GM08714 (cell line): ENCODE results near the gene WNT10A.
A peak's percentile ranks its signal among the peaks of the same experiment; 100 is the strongest.
"Not testable (repeated sequence)": the region's sequence is repeated elsewhere in the genome, so short reads cannot be mapped to it uniquely, and the experiment has no call there.

Experiments used
- H3K4me3 ChIP-seq: fragments of 200-500 bp; sonication (Bioruptor generic); 2 replicates; pipeline ENCODE4 v1.5.1; 2014; ENCODE audit warnings: mild to moderate bottlenecking, low read length, inconsistent platforms
- ZNF274 ChIP-seq: IDR thresholded peaks from 2 replicates; pipeline ENCODE4 v1.6.1; 2012; ENCODE audit warnings: mild to moderate bottlenecking, low read depth, low read length

Gene WNT10A

GRCh38 chr2:218898109-218898878, 17.6 kb downstream of the WNT10A start:
- no peak for TF ChIP-seq ZNF274
- no peak overlapping the region; the same call in 1 of the 2 replicates for H3K4me3 ChIP-seq

GRCh38 chr2:218899147-218899546, 18.5 kb downstream of the WNT10A start:
- no peak overlapping the region for H3K4me3 ChIP-seq
- TF ChIP-seq ZNF274 = no peak

- H3K4me3 ChIP-seq = no peak overlapping the region
- no peak for TF ChIP-seq ZNF274
Observed at GRCh38 chr2:218902427-218902826, 21.8 kb downstream of the WNT10A start.

- H3K4me3 ChIP-seq = no peak overlapping the region
- no peak for TF ChIP-seq ZNF274
Observed at GRCh38 chr2:218904176-218904575, 23.5 kb downstream of the WNT10A start.

- TF ChIP-seq ZNF274 = no peak
- H3K4me3 ChIP-seq = peak overlapping the region; percentile 65
Observed at GRCh38 chr2:218908721-218909619, 28.3 kb downstream of the WNT10A start.

- no peak for TF ChIP-seq ZNF274
- H3K4me3 ChIP-seq = no peak overlapping the region
Observed at GRCh38 chr2:218910741-218911140, 30.1 kb downstream of the WNT10A start.

GRCh38 chr2:218920504-218920903, 39.9 kb downstream of the WNT10A start:
- H3K4me3 ChIP-seq = no peak overlapping the region
- no peak for TF ChIP-seq ZNF274

GRCh38 chr2:218924757-218925156, 44.1 kb downstream of the WNT10A start:
- H3K4me3 ChIP-seq = no peak overlapping the region
- no peak for TF ChIP-seq ZNF274

GRCh38 chr2:218925434-218925833, 44.8 kb downstream of the WNT10A start:
- no peak for TF ChIP-seq ZNF274
- H3K4me3 ChIP-seq = no peak overlapping the region

GRCh38 chr2:218927422-218927821, 46.8 kb downstream of the WNT10A start:
- no peak overlapping the region for H3K4me3 ChIP-seq
- TF ChIP-seq ZNF274 = no peak

- no peak overlapping the region for H3K4me3 ChIP-seq
- no peak for TF ChIP-seq ZNF274
Observed at GRCh38 chr2:218927876-218928275, 47.2 kb downstream of the WNT10A start.

GRCh38 chr2:218930488-218930887, 49.8 kb downstream of the WNT10A start:
- not testable (repeated sequence) for H3K4me3 ChIP-seq

- not testable (repeated sequence) for H3K4me3 ChIP-seq
Observed at GRCh38 chr2:218931751-218932150, 51.1 kb downstream of the WNT10A start.
